IMR-90 (cell line): ENCODE measurements around the gene SLC23A2. TPM values are rescaled to one million over a fixed set of nuclear protein-coding genes. Genes with fewer than 3 reads are reported as not detected.

Source experiments
- ATAC-seq: fragments of 200-7000 bp; cut with Tn5 transposase; 2 replicates; pipeline ENCODE4 v1.9.1; 2020; ENCODE audit warnings: low read depth, mild to moderate bottlenecking, moderate library complexity
- BruUV-seq: library from RNA; stranded (reverse); fragments of 400-500 nt; replicated peaks from 2 replicates; lab custom pipeline; 2021; lab: Mats Ljungman, UMichigan
- CTCF ChIA-PET: fragments of 300-600 bp; formaldehyde crosslinking; extraction: SDS; loops from one replicate; lab custom pipeline; 2021; ENCODE audit warnings: antibody characterized with exemption; lab: Yijun Ruan, JAX
- POLR2A ChIA-PET: fragments of 300-600 bp; sonication (Branson Sonifier 250); formaldehyde crosslinking; loops from one replicate; lab custom pipeline; 2022; ENCODE audit warnings: antibody characterized with exemption; ENCODE audit not compliant: unreplicated experiment; lab: Charles Lee
- DNase-seq: peaks from one replicate; pipeline ENCODE4 v3.0.0; 2013
- H2AFZ ChIP-seq: replicated peaks from 2 replicates; pipeline ENCODE3; 2013; ENCODE audit warnings: low read length, mild to moderate bottlenecking; ENCODE audit not compliant: poor library complexity
- H2AK5ac ChIP-seq: 2 replicates; pipeline ENCODE4 v1.6.1; 2013; ENCODE audit warnings: low read depth, low read length, inconsistent platforms
- H2AK9ac ChIP-seq: replicated peaks from 2 replicates; pipeline ENCODE3; 2013; ENCODE audit warnings: mild to moderate bottlenecking, low read depth, low read length, moderate library complexity; ENCODE audit not compliant: poor library complexity
- H2BK120ac ChIP-seq: 2 replicates; pipeline ENCODE4 v1.6.1; 2013; ENCODE audit warnings: low read depth, low read length, inconsistent platforms
- H2BK15ac ChIP-seq: 3 replicates; pipeline ENCODE4 v1.6.1; 2013; ENCODE audit warnings: low read depth, low read length, inconsistent platforms
- H2BK20ac ChIP-seq: 2 replicates; pipeline ENCODE4 v1.6.1; 2013; ENCODE audit warnings: low read depth, mild to moderate bottlenecking, inconsistent platforms, low read length, moderate library complexity
- H2BK5ac ChIP-seq: 2 replicates; pipeline ENCODE4 v1.6.1; 2013; ENCODE audit warnings: mild to moderate bottlenecking, low read depth, low read length, inconsistent platforms; ENCODE audit not compliant: poor library complexity, severe bottlenecking
- H3K14ac ChIP-seq: replicated peaks from 2 replicates; pipeline ENCODE4 v1.6.1; 2013; ENCODE audit warnings: low read depth, low read length, inconsistent platforms
- H3K18ac ChIP-seq: 2 replicates; pipeline ENCODE4 v1.6.1; 2013; ENCODE audit warnings: low read depth, low read length, control low read depth
- H3K23ac ChIP-seq: 2 replicates; pipeline ENCODE4 v1.6.1; 2013; ENCODE audit warnings: low read depth, low read length, inconsistent platforms
- H3K27ac ChIP-seq: 2 replicates; pipeline ENCODE4 v1.5.1; 2013; ENCODE audit warnings: mild to moderate bottlenecking, control low read depth, low read length; ENCODE audit not compliant: insufficient read depth
- H3K27me3 ChIP-seq: 2 replicates; pipeline ENCODE4 v1.6.1; 2013; ENCODE audit warnings: low read length; ENCODE audit not compliant: control insufficient read depth, insufficient read depth
- H3K36me3 ChIP-seq: 2 replicates; pipeline ENCODE4 v1.6.1; 2013; ENCODE audit warnings: low read length, mixed read lengths; ENCODE audit not compliant: control insufficient read depth, insufficient read depth
- H3K4ac ChIP-seq: 2 replicates; pipeline ENCODE4 v1.6.1; 2013; ENCODE audit warnings: low read depth, low read length, inconsistent platforms
- H3K4me1 ChIP-seq: 2 replicates; pipeline ENCODE4 v1.6.1; 2013; ENCODE audit warnings: low read length, mixed read lengths; ENCODE audit not compliant: control insufficient read depth, insufficient read depth
- H3K4me2 ChIP-seq: 2 replicates; pipeline ENCODE4 v1.6.1; 2013; ENCODE audit warnings: low read depth, mild to moderate bottlenecking, control low read depth, low read length, moderate library complexity
- H3K4me3 ChIP-seq: 2 replicates; pipeline ENCODE4 v1.5.1; 2013; ENCODE audit warnings: low read depth, mild to moderate bottlenecking, control low read depth, low read length, moderate library complexity; ENCODE audit not compliant: insufficient read depth
- H3K56ac ChIP-seq: 2 replicates; pipeline ENCODE4 v1.6.1; 2013; ENCODE audit warnings: low read length, inconsistent platforms; ENCODE audit not compliant: insufficient read depth; ENCODE audit errors: extremely low read depth
- H3K79me1 ChIP-seq, 2 experiments: 2 replicates each; pipeline ENCODE4 v1.6.1; 2013; ENCODE audit warnings: low read length in 2 of 2, inconsistent platforms in 1 of 2, low read depth in 1 of 2
- H3K9ac ChIP-seq: 2 replicates; pipeline ENCODE4 v1.6.1; 2013; ENCODE audit warnings: low read depth, low read length, control low read depth
- H3K9me1 ChIP-seq: 2 replicates; pipeline ENCODE4 v1.6.1; 2013; ENCODE audit warnings: low read length, inconsistent platforms; ENCODE audit not compliant: insufficient read depth
- H3K9me3 ChIP-seq: 2 replicates; pipeline ENCODE4 v1.6.1; 2013; ENCODE audit warnings: low read length; ENCODE audit not compliant: control insufficient read depth, insufficient read depth
- H4K20me1 ChIP-seq: 2 replicates; pipeline ENCODE4 v1.6.1; 2013; ENCODE audit warnings: low read length, inconsistent platforms; ENCODE audit not compliant: insufficient read depth
- H4K5ac ChIP-seq: 2 replicates; pipeline ENCODE4 v1.6.1; 2013; ENCODE audit warnings: mild to moderate bottlenecking, low read depth, low read length, control low read depth
- H4K8ac ChIP-seq, 2 experiments: 2 replicates each; pipeline ENCODE4 v1.6.1; 2013; ENCODE audit warnings: low read depth in 2 of 2, low read length in 2 of 2, control low read depth in 1 of 2, inconsistent platforms in 1 of 2
- H4K91ac ChIP-seq: 2 replicates; pipeline ENCODE4 v1.6.1; 2013; ENCODE audit warnings: low read depth, low read length, inconsistent platforms; ENCODE audit not compliant: insufficient read depth
- BHLHE40 ChIP-seq: fragments of 150-350 bp; IDR thresholded peaks from 2 replicates; pipeline ENCODE4 v1.6.1; 2016; ENCODE audit warnings: mild to moderate bottlenecking, low read depth, low read length
- CEBPB ChIP-seq: IDR thresholded peaks from 2 replicates; pipeline ENCODE4 v1.6.1; 2012; ENCODE audit warnings: low read depth, low read length, improper control_type of control experiment
- CHD1 ChIP-seq: IDR thresholded peaks from 2 replicates; pipeline ENCODE4 v1.6.1; 2012; ENCODE audit warnings: low read depth, low read length, improper control_type of control experiment
- FOS ChIP-seq: fragments of 150-350 bp; IDR thresholded peaks from 2 replicates; pipeline ENCODE4 v1.6.1; 2016; ENCODE audit warnings: low read depth, low read length
- MAFK ChIP-seq: IDR thresholded peaks from 2 replicates; pipeline ENCODE4 v1.6.1; 2012; ENCODE audit warnings: low read depth, low read length, improper control_type of control experiment
- MAZ ChIP-seq: IDR thresholded peaks from 2 replicates; pipeline ENCODE4 v1.6.1; 2012; ENCODE audit warnings: low read depth, mild to moderate bottlenecking, low read length, improper control_type of control experiment, moderate library complexity, borderline replicate concordance
- MXI1 ChIP-seq: IDR thresholded peaks from 2 replicates; pipeline ENCODE4 v1.6.1; 2012; ENCODE audit warnings: low read depth, mild to moderate bottlenecking, low read length, moderate library complexity, borderline replicate concordance
- NFE2L2 ChIP-seq: fragments of 150-350 bp; IDR thresholded peaks from 2 replicates; pipeline ENCODE4 v1.6.1; 2016; ENCODE audit warnings: low read depth, mild to moderate bottlenecking, low read length
- RCOR1 ChIP-seq: IDR thresholded peaks from 2 replicates; pipeline ENCODE4 v1.6.1; 2012; ENCODE audit warnings: mild to moderate bottlenecking, low read length, improper control_type of control experiment; ENCODE audit not compliant: insufficient replicate concordance
- RFX5 ChIP-seq: IDR thresholded peaks from 2 replicates; pipeline ENCODE4 v1.8.0; 2012; ENCODE audit warnings: low read depth, mild to moderate bottlenecking, low read length, moderate library complexity
- SMC3 ChIP-seq: fragments of 150-350 bp; IDR thresholded peaks from 2 replicates; pipeline ENCODE4 v1.6.1; 2016; ENCODE audit warnings: low read depth, mild to moderate bottlenecking, antibody characterized with exemption, low read length, moderate library complexity
- WGBS, 2 experiments: methylation state at CpG; one replicate each; pipeline versions ENCODE4 v1.1.5 to v1.1.7; 2013; ENCODE audit warnings: missing lambda C conversion rate in 2 of 2; ENCODE audit not compliant: insufficient read length in 1 of 2; ENCODE audit errors: extremely low coverage in 2 of 2; 5-methylcytosine and 5-hydroxymethylcytosine counted together
- dilution Hi-C: fragments of 300-500 bp; cut with HindIII; formaldehyde crosslinking; loops from one replicate; pipeline ENCODE4 v1.14.3; 2018; ENCODE audit warnings: low sequenced_read_pairs; ENCODE audit not compliant: unreplicated experiment
- in situ Hi-C: fragments of 300-500 bp; cut with MboI; formaldehyde crosslinking; loops from 3 replicates; pipeline ENCODE4 v1.14.3; 2019; ENCODE audit warnings: low sequenced_read_pairs, inconsistent platforms, mixed read lengths
- intact Hi-C: fragments of 100-400 bp; cut with micrococcal nuclease; formaldehyde crosslinking; loops from 2 replicates; pipeline ENCODE4 v1.10.0; 2022
- polyA plus RNA-seq, 3 experiments: library from polyadenylated mRNA; depleted of rRNA; stranded (reverse); fragments of >200 nt; gene quantifications; 2 replicates each; pipeline ENCODE4 v1.2.3, GENCODE V29; 2012; ENCODE audit warnings: low replicate concordance in 1 of 3
- total RNA-seq: library from RNA; depleted of rRNA; stranded (reverse); fragments of >200 nt; gene quantifications from 2 replicates; pipeline ENCODE4 v1.2.3, GENCODE V29; 2012
- TF ChIP-seq, protein P1 (sequence below): fragments of 150-350 bp; IDR thresholded peaks from 2 replicates; pipeline ENCODE4 v1.6.1; 2017; ENCODE audit warnings: mild to moderate bottlenecking, antibody characterized with exemption, low read length, low read depth
- TF ChIP-seq, protein P2 (sequence below): fragments of 150-350 bp; IDR thresholded peaks from 2 replicates; pipeline ENCODE4 v1.6.1; 2016; ENCODE audit warnings: low read depth, mild to moderate bottlenecking, low read length, moderate library complexity, borderline replicate concordance

The SLC23A2 gene
- total and polyA plus RNA-seq, 2 of the 4 experiments (the other 2 are of a cell fraction) = 10.2 to 14.4 TPM

DNA sequence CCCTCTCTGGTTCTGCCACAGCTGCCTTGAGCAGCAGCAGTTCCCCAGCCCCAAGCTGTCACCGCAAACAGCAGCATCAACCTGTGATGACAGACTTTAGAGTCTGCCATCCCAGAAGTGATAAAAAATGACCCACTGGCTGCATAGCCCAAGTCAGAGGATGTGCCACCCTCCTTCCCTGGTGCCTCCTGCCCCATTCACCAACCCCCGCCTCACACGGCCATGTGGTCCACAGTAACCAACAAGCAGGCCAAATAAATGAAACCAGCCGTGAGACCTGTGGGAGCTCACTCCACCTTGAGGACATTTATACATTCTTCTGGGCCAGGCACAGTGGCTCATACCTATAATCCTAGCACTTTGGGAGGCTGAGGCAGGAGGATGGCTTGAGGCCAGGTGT, 181.4 kb downstream of the SLC23A2 start:
- no TSS peak for BruUV-seq
- ATAC-seq (no peak), DNase-seq (no peak)
- in situ Hi-C loops = no loop called here
- Histone ChIP-seq H3K4me1 (peaks cover 15% of the 10 kb centered on the region), H2AK5ac (no peak overlapping the region), H2AFZ (no peak overlapping the region), H4K8ac (no peak overlapping the region), H3K14ac (no peak overlapping the region), H3K27ac (no peak overlapping the region), H3K9me3 (no peaks in the 10 kb centered on the region), H4K91ac (no peak overlapping the region), H4K20me1 (peaks cover 8% of the 10 kb centered on the region; the same call in 1 of the 2 replicates), H3K56ac (no peak overlapping the region), H3K36me3 (peaks cover 8% of the 10 kb centered on the region; the same call in 1 of the 2 replicates), H3K79me1 (no peaks in the 10 kb centered on the region; a peak in 1 of 4 replicates), H3K27me3 (no peaks in the 10 kb centered on the region), H3K9me1 (no peaks in the 10 kb centered on the region), H3K18ac (no peak overlapping the region), H3K23ac (no peak overlapping the region), H3K4me2 (no peak overlapping the region), H3K9ac (no peak overlapping the region), H2AK9ac (no peak overlapping the region), H3K4me3 (no peak overlapping the region), H2BK20ac (no peak overlapping the region), H2BK120ac (no peak overlapping the region), H2BK5ac (no peak overlapping the region), H3K4ac (0 out of 2 replicates have a peak overlapping the region, but pooled peaks have one; percentile 4), H4K5ac (no peak overlapping the region), H2BK15ac (no peak overlapping the region)
- no peak for TF ChIP-seq CEBPB
- TF ChIP-seq RFX5 = no peak
- TF ChIP-seq MXI1 = no peak
- no peak for TF ChIP-seq NFE2L2
- no peak for TF ChIP-seq MAZ
- no peak for TF ChIP-seq FOS
- TF ChIP-seq, protein P1, sequence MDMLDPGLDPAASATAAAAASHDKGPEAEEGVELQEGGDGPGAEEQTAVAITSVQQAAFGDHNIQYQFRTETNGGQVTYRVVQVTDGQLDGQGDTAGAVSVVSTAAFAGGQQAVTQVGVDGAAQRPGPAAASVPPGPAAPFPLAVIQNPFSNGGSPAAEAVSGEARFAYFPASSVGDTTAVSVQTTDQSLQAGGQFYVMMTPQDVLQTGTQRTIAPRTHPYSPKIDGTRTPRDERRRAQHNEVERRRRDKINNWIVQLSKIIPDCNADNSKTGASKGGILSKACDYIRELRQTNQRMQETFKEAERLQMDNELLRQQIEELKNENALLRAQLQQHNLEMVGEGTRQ = no peak
- TF ChIP-seq, protein P2, sequence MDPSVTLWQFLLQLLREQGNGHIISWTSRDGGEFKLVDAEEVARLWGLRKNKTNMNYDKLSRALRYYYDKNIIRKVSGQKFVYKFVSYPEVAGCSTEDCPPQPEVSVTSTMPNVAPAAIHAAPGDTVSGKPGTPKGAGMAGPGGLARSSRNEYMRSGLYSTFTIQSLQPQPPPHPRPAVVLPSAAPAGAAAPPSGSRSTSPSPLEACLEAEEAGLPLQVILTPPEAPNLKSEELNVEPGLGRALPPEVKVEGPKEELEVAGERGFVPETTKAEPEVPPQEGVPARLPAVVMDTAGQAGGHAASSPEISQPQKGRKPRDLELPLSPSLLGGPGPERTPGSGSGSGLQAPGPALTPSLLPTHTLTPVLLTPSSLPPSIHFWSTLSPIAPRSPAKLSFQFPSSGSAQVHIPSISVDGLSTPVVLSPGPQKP = no peak
- TF ChIP-seq RCOR1 = no peak
- no peak for TF ChIP-seq SMC3
- no peak for TF ChIP-seq CHD1
- TF ChIP-seq BHLHE40 = no peak
- no peak for TF ChIP-seq MAFK
- CTCF ChIA-PET = interaction anchor here (0.6 kb wide), 1 partner anchor 13 kb away, joined by 3 read pairs; no protein-coding TSS in a partner anchor
- dilution Hi-C loops = no loop called here
- 100% methylated on average over 2 of the region's 4 CpGs; no CpG with 5 or more reads in 1 of the 2 experiments for WGBS, 2 experiments
- POLR2A ChIA-PET = no interaction called here
- intact Hi-C loops = no loop called here
